ENCODE data around the gene LIN28B. TPM values are rescaled to one million over a fixed set of nuclear protein-coding genes. Genes with fewer than 3 reads are reported as not detected.

The LIN28B gene
- total RNA-seq, 1 experiment from 2014 or later, result 0.25 TPM

- RAD21 ChIA-PET (ENCODE audit: low non-redundant PET in 1 of 2, low total read pairs in 2 of 2, uncharacterized antibody in 2 of 2, unreplicated experiment in 2 of 2), result no interaction called here
- no TSS peak for BruUV-seq (replicated peaks)
- no peak for DNase-seq (ENCODE audit: low read depth, low spot score)
- no peaks in the 10 kb centered on the region for H3K9me2 ChIP-seq (ENCODE audit: insufficient read depth)
- H4K20me1 ChIP-seq (ENCODE audit: insufficient read depth), result no peaks in the 10 kb centered on the region
- no peak overlapping the region for H3K9ac ChIP-seq (ENCODE audit: low read length)
- intact Hi-C loops (cut with micrococcal nuclease), result no loop called here
- H3K4me3 ChIP-seq (replicated peaks in 1 of 2; ENCODE audit: low read depth in 1 of 2, low read length in 2 of 2), result no peak overlapping the region
- no peaks in the 10 kb centered on the region for H3K36me3 ChIP-seq (ENCODE audit: control insufficient read depth in 1 of 2, insufficient read depth in 2 of 2, low read length in 2 of 2)
- no peak overlapping the region for H3K27ac ChIP-seq (ENCODE audit: low read depth, low read length)
- ATAC-seq, result no peak
- H3K79me2 ChIP-seq (ENCODE audit: insufficient read depth, low read length), result no peaks in the 10 kb centered on the region
- H3K9me3 ChIP-seq (ENCODE audit: control insufficient read depth in 1 of 2, insufficient read depth in 1 of 2, low read depth in 1 of 2, low read length in 2 of 2), result no peaks in the 10 kb centered on the region
- CTCF ChIA-PET, result interaction anchor here (1.4 to 1.5 kb wide), 2 partner anchors 35 to 45 kb away, joined by 4 to 5 read pairs; no protein-coding TSS in a partner anchor
- TF ChIP-seq YY1 (IDR thresholded peaks at IDR 0.05; ENCODE audit: extremely low read depth, insufficient replicate concordance, low read depth, low read length), result no peak
- TF ChIP-seq RAD21 (IDR thresholded peaks at IDR 0.05; ENCODE audit: low read depth), result no peak
- no peak for TF ChIP-seq POLR2AphosphoS5 (IDR thresholded peaks at IDR 0.05; ENCODE audit: low read depth, low read length)
- TF ChIP-seq CTCF (IDR thresholded peaks at IDR 0.05 in 2 of 3, conservative IDR thresholded peaks at IDR 0.05 in 1 of 3; ENCODE audit: borderline replicate concordance in 1 of 3, insufficient read depth in 1 of 3, low read depth in 2 of 3, low read length in 2 of 3), result no peak
- TF ChIP-seq MAX (IDR thresholded peaks at IDR 0.05), result no peak
- no peak for TF ChIP-seq CEBPB (IDR thresholded peaks at IDR 0.05; ENCODE audit: low read depth)
- no peak for TF ChIP-seq CBX3 (IDR thresholded peaks at IDR 0.05; ENCODE audit: low read depth)
- no peak for TF ChIP-seq ZFX (IDR thresholded peaks at IDR 0.05)
- no peak for TF ChIP-seq FOSL1 (IDR thresholded peaks at IDR 0.05; ENCODE audit: low read depth)
- H2AFZ ChIP-seq (ENCODE audit: low read depth, low read length, poor library complexity, severe bottlenecking), result peak overlapping the region; percentile 12
- POLR2A ChIA-PET, result no interaction called here
- H3K4me2 ChIP-seq (ENCODE audit: low read length), result no peak overlapping the region
- no peaks in the 10 kb centered on the region for H3K27me3 ChIP-seq (ENCODE audit: insufficient read depth, low read length)
- no peaks in the 10 kb centered on the region for H3K4me1 ChIP-seq (ENCODE audit: control insufficient read depth in 1 of 2, insufficient read depth in 2 of 2, low read length in 2 of 2)
Measured at GRCh38 chr6:105042648-105043047, 85.7 kb downstream of the LIN28B start.

DNA sequence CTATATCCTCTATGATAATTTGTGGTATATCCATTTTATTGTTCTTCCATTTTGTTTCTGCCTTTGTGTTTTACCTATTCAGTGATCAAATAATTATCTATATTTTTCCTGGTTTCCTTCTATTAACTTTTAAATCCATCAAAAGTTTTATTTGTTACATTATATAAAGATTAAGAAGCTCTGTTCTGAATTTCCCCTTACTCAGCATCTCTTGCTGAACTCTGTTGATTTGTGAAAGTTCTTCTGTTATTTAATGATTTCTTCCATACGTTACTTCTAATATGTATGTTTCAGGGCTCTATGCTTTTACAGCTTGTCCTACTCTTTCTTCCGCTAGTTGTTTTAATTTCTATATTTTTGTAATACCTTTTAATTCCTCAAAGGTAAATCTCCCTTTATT lies 87.1 kb downstream of the LIN28B start:
- ChIA-PET RAD21 (ENCODE audit: low non-redundant PET in 1 of 2, low total read pairs in 2 of 2, uncharacterized antibody in 2 of 2, unreplicated experiment in 2 of 2) (no interaction called here), POLR2A (no interaction called here), CTCF (no interaction called here)
- H3K4me3 ChIP-seq (replicated peaks in 1 of 2; ENCODE audit: low read depth in 1 of 2, low read length in 2 of 2), result no peak overlapping the region
- H3K36me3 ChIP-seq (ENCODE audit: control insufficient read depth in 1 of 2, insufficient read depth in 2 of 2, low read length in 2 of 2), result no peaks in the 10 kb centered on the region
- H2AFZ ChIP-seq (ENCODE audit: low read depth, low read length, poor library complexity, severe bottlenecking), result no peak overlapping the region
- H3K79me2 ChIP-seq (ENCODE audit: insufficient read depth, low read length), result no peaks in the 10 kb centered on the region
- no peak for TF ChIP-seq POLR2AphosphoS5 (IDR thresholded peaks at IDR 0.05; ENCODE audit: low read depth, low read length)
- TF ChIP-seq EZH2 (IDR thresholded peaks at IDR 0.05), result no peak
- no peak for TF ChIP-seq CTCF (IDR thresholded peaks at IDR 0.05 in 2 of 3, conservative IDR thresholded peaks at IDR 0.05 in 1 of 3; ENCODE audit: borderline replicate concordance in 1 of 3, insufficient read depth in 1 of 3, low read depth in 2 of 3, low read length in 2 of 3)
- no peak for TF ChIP-seq TCF7L2 (IDR thresholded peaks at IDR 0.05; ENCODE audit: borderline replicate concordance, extremely low read depth, insufficient read depth, insufficient read length)
- TF ChIP-seq POLR2A (IDR thresholded peaks at IDR 0.05; ENCODE audit: borderline replicate concordance, extremely low read depth, insufficient read depth, insufficient read length), result no peak
- TF ChIP-seq CEBPB (IDR thresholded peaks at IDR 0.05; ENCODE audit: low read depth), result no peak
- no peak for TF ChIP-seq YY1 (IDR thresholded peaks at IDR 0.05; ENCODE audit: extremely low read depth, insufficient replicate concordance, low read depth, low read length)
- TF ChIP-seq EGR1 (IDR thresholded peaks at IDR 0.05; ENCODE audit: low read depth), result no peak
- H3K9me3 ChIP-seq (ENCODE audit: control insufficient read depth in 1 of 2, insufficient read depth in 1 of 2, low read depth in 1 of 2, low read length in 2 of 2), result no peaks in the 10 kb centered on the region
- H3K9ac ChIP-seq (ENCODE audit: low read length), result no peak overlapping the region
- H3K27ac ChIP-seq (ENCODE audit: low read depth, low read length), result no peak overlapping the region
- no peak overlapping the region for H3K4me2 ChIP-seq (ENCODE audit: low read length)
- no peak for DNase-seq (ENCODE audit: low read depth, low spot score)
- BruUV-seq (replicated peaks), result no TSS peak
- H3K4me1 ChIP-seq (ENCODE audit: control insufficient read depth in 1 of 2, insufficient read depth in 2 of 2, low read length in 2 of 2), result no peaks in the 10 kb centered on the region
- ATAC-seq, result no peak
- no peaks in the 10 kb centered on the region for H3K27me3 ChIP-seq (ENCODE audit: insufficient read depth, low read length)
- H4K20me1 ChIP-seq (ENCODE audit: insufficient read depth), result no peaks in the 10 kb centered on the region
- no peaks in the 10 kb centered on the region for H3K9me2 ChIP-seq (ENCODE audit: insufficient read depth)
- intact Hi-C loops (cut with micrococcal nuclease), result no loop called here

Data from HCT116 (cell line).